ENCODE measurements around the gene FNDC10. TPM values are rescaled to one million over a fixed set of nuclear protein-coding genes. Genes with fewer than 3 reads are reported as not detected.

The FNDC10 gene
- total and polyA plus RNA-seq, 10 of the 15 experiments (the other 5 are each of a cell fraction or from before 2014, with no cell fraction given) = 0.05 to 1.3 (median 0.25) TPM; not detected in 4

DNA sequence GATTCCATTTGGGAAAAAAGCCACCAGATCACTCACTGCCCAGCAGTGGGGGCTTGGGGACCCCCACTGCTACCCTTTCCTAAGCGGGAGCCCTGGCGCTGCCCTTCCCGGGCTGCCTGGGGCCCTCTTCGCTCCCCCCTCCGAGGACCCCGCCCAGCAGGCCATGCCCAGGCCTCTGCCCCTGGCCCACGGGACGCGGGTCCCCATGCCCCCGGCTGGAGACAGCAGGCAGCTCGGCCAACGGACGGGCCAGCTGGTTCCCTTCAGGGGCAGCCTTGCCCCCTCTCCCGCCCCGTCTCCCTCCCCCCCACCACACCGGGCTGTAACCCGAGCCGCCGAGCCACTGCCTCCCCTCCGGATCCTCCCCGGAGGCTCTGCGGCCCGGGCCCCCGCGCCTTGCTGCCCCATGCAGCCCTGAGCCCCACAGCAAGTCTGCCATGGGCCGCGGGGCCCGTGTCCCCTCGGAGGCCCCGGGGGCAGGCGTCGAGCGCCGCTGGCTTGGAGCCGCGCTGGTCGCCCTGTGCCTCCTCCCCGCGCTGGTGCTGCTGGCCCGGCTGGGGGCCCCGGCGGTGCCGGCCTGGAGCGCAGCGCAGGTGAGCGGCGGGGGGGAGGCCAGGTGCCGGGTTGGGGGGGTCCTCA is 32.0 kb upstream of the FNDC10 start, which contains the start of gene MMP23B:
MMP23B (plus strand) TSS at position 392 of the 639 bp plus-strand sequence; CDS start at position 438, 46 bp downstream.
- ATAC-seq (no peak), DNase-seq (ENCODE audit: low read depth, low spot score) (no peak), FAIRE-seq (no peak)
- H3K4me1 ChIP-seq (ENCODE audit: control insufficient read depth, insufficient read depth, low read length) = no peaks in the 10 kb centered on the region
- no peak within 1 kb of the TSS for H2AFZ ChIP-seq (ENCODE audit: control insufficient read depth, low read depth, low read length)
- intact Hi-C loops (cut with micrococcal nuclease; ENCODE audit: unreplicated experiment) (no loop called here), in situ Hi-C loops (cut with MboI) (no loop called here)
- peaks cover 0 to 2% of the 10 kb centered on the region in 2 experiments; a peak in 2 of 4 replicates for H3K27me3 ChIP-seq (replicated peaks in 1 of 2; ENCODE audit: control insufficient read depth in 2 of 2, insufficient read depth in 2 of 2, low read length in 1 of 2)
- peaks cover 0 to 3% of the 10 kb centered on the region in 2 experiments; a peak in 2 of 4 replicates for H3K36me3 ChIP-seq (ENCODE audit: control insufficient read depth in 2 of 2, insufficient read depth in 2 of 2, low read length in 1 of 2)
- no peak for TF ChIP-seq SREBF1 (IDR thresholded peaks at IDR 0.05; ENCODE audit: low read length)
- TF ChIP-seq SUZ12 (IDR thresholded peaks at IDR 0.05; ENCODE audit: unreplicated experiment) = peak; percentile 89
- TF ChIP-seq PML (IDR thresholded peaks at IDR 0.05; ENCODE audit: low read length) = no peak
- no TSS peak for BruUV-seq (replicated peaks)
- no peak within 1 kb of the TSS for H3K27ac ChIP-seq (ENCODE audit: control insufficient read depth, insufficient read depth)
- H3K9me3 ChIP-seq (replicated peaks; ENCODE audit: control insufficient read depth, insufficient read depth, low read length) = no peaks in the 10 kb centered on the region
- no peaks in the 10 kb centered on the region for H3K79me2 ChIP-seq (ENCODE audit: control insufficient read depth, insufficient read depth, low read length)
- H3K9ac ChIP-seq (ENCODE audit: control insufficient read depth, insufficient read depth, low read length) = no peak within 1 kb of the TSS
- CTCF ChIA-PET = no interaction called here
- H3K4me2 ChIP-seq (ENCODE audit: control insufficient read depth, insufficient read depth) = no peak within 1 kb of the TSS; the same call in 1 of the 2 replicates
- RAD21 ChIA-PET (ENCODE audit: unreplicated experiment) = no interaction called here
- H3K4me3 ChIP-seq = no peak within 1 kb of the TSS
- H4K20me1 ChIP-seq (ENCODE audit: control insufficient read depth, insufficient read depth) = no peaks in the 10 kb centered on the region
- SMC1A ChIA-PET (ENCODE audit: uncharacterized antibody, unreplicated experiment) = no interaction called here
- POLR2A ChIA-PET = no interaction called here
- WGBS (ENCODE audit: insufficient coverage, insufficient replicate concordance, low lambda C conversion rate, missing lambda C conversion rate) = 28% methylated on average over 25 of the region's 48 CpGs

DNA sequence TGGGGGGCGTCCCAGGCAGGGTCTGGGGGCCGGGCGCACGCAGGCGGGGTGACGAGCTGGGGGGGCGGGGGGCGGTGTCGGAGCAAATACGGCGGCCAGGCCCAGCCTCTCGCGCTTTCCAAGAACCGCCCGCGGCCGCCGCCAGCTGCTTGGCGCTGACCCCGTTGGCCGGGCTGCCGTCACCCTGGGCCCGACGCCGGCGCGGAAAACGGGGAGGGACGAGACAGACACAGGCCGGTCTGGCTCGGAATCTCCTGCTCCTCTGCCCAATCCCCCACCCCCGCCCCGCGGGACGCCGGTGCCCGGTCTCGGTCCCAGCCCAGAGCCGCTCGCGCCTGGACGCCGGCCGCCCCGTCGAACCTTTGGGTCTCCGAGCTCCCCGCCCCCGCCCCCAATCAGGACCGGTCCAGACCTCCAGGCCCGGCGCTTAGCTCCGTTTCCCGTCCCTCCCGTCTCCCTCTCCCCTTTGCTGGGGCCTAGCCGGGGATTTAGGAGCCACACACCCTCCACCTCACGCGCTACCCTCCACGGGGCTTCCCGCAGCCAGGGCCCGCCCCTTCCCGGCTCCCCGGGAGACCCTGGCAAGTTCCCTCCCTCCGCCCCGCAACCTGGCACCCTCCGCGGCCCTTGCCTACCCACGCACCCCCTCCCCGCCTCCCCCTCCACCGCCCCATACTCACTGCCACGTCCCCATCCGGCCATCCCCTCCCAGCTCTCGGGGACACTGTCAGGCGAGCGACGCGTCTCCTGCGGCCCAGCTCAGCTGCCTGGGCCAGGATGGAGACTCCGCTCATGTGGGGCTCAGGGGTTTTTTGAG is 31.2 kb upstream of the FNDC10 start:
- no TSS peak for BruUV-seq (replicated peaks)
- ChIA-PET POLR2A (no interaction called here), SMC1A (ENCODE audit: uncharacterized antibody, unreplicated experiment) (no interaction called here), CTCF (no interaction called here), RAD21 (ENCODE audit: unreplicated experiment) (no interaction called here)
- H3K4me1 ChIP-seq (ENCODE audit: control insufficient read depth, insufficient read depth, low read length) = no peaks in the 10 kb centered on the region
- WGBS (ENCODE audit: insufficient coverage, insufficient replicate concordance, low lambda C conversion rate, missing lambda C conversion rate) = 78% methylated on average over 7 of the region's 79 CpGs
- no peak overlapping the region for H3K27ac ChIP-seq (ENCODE audit: control insufficient read depth, insufficient read depth)
- H3K9ac ChIP-seq (ENCODE audit: control insufficient read depth, insufficient read depth, low read length) = no peak overlapping the region
- DNase-seq (ENCODE audit: low read depth, low spot score) = no peak
- peak overlapping the region; percentile 45; the same call in 1 of the 2 replicates for H3K4me2 ChIP-seq (ENCODE audit: control insufficient read depth, insufficient read depth)
- peak overlapping the region; percentile 36; the same call in 1 of the 2 replicates for H3K4me3 ChIP-seq
- no peaks in the 10 kb centered on the region for H3K79me2 ChIP-seq (ENCODE audit: control insufficient read depth, insufficient read depth, low read length)
- no peaks in the 10 kb centered on the region for H3K36me3 ChIP-seq (ENCODE audit: control insufficient read depth in 2 of 2, insufficient read depth in 2 of 2, low read length in 1 of 2)
- no peak overlapping the region for H2AFZ ChIP-seq (ENCODE audit: control insufficient read depth, low read depth, low read length)
- in situ Hi-C loops (cut with MboI) (no loop called here), intact Hi-C loops (cut with micrococcal nuclease; ENCODE audit: unreplicated experiment) (no loop called here)
- no peaks in the 10 kb centered on the region for H4K20me1 ChIP-seq (ENCODE audit: control insufficient read depth, insufficient read depth)
- H3K9me3 ChIP-seq (replicated peaks; ENCODE audit: control insufficient read depth, insufficient read depth, low read length) = no peaks in the 10 kb centered on the region
- H3K27me3 ChIP-seq (replicated peaks in 1 of 2; ENCODE audit: control insufficient read depth in 2 of 2, insufficient read depth in 2 of 2, low read length in 1 of 2) = peaks cover 0 to 2% of the 10 kb centered on the region in 2 experiments; a peak in 2 of 4 replicates
- ATAC-seq = no peak
- FAIRE-seq = no peak
- no peak for TF ChIP-seq ATF7 (IDR thresholded peaks at IDR 0.05; ENCODE audit: low read depth)
- no peak for TF ChIP-seq ZNF217 (IDR thresholded peaks at IDR 0.05)
- no peak for TF ChIP-seq CBX3 (IDR thresholded peaks at IDR 0.05; ENCODE audit: borderline replicate concordance, low read depth)
- TF ChIP-seq, protein P1, sequence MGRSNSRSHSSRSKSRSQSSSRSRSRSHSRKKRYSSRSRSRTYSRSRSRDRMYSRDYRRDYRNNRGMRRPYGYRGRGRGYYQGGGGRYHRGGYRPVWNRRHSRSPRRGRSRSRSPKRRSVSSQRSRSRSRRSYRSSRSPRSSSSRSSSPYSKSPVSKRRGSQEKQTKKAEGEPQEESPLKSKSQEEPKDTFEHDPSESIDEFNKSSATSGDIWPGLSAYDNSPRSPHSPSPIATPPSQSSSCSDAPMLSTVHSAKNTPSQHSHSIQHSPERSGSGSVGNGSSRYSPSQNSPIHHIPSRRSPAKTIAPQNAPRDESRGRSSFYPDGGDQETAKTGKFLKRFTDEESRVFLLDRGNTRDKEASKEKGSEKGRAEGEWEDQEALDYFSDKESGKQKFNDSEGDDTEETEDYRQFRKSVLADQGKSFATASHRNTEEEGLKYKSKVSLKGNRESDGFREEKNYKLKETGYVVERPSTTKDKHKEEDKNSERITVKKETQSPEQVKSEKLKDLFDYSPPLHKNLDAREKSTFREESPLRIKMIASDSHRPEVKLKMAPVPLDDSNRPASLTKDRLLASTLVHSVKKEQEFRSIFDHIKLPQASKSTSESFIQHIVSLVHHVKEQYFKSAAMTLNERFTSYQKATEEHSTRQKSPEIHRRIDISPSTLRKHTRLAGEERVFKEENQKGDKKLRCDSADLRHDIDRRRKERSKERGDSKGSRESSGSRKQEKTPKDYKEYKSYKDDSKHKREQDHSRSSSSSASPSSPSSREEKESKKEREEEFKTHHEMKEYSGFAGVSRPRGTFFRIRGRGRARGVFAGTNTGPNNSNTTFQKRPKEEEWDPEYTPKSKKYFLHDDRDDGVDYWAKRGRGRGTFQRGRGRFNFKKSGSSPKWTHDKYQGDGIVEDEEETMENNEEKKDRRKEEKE (IDR thresholded peaks at IDR 0.05) = no peak
- no peak for TF ChIP-seq SMC3 (IDR thresholded peaks at IDR 0.05; ENCODE audit: borderline replicate concordance, low read length)
- no peak for TF ChIP-seq MTA3 (IDR thresholded peaks at IDR 0.05; ENCODE audit: borderline replicate concordance, low read length)
- no peak for TF ChIP-seq IKZF1 (conservative IDR thresholded peaks at IDR 0.05)
- no peak for TF ChIP-seq POU2F2 (IDR thresholded peaks at IDR 0.05; ENCODE audit: borderline replicate concordance, low read depth, low read length)
- TF ChIP-seq NBN (IDR thresholded peaks at IDR 0.05) = no peak
- no peak for TF ChIP-seq FOS (IDR thresholded peaks at IDR 0.05; ENCODE audit: borderline replicate concordance, extremely low read depth, insufficient read length)
- TF ChIP-seq SUPT20H (IDR thresholded peaks at IDR 0.05; ENCODE audit: borderline replicate concordance, control insufficient read depth, low read depth, low read length) = no peak
- no peak for TF ChIP-seq SMAD1 (IDR thresholded peaks at IDR 0.05; ENCODE audit: low read depth, partially characterized antibody)
